Measurements from ENCODE around the gene BSN.

Gene BSN

GRCh38 chr3:49618412-49618811, 64.1 kb downstream of the BSN start:
- DNase-seq (ENCODE audit: insufficient read length, low spot score), result no peak
- no peak for FAIRE-seq
- TF ChIP-seq CTCF (IDR thresholded peaks at IDR 0.05; ENCODE audit: insufficient read depth, missing control alignments), result no peak

- no peak for FAIRE-seq
Observed at GRCh38 chr3:49619649-49620048, 65.4 kb downstream of the BSN start.

GRCh38 chr3:49620728-49621127, 66.5 kb downstream of the BSN start:
- no peak for DNase-seq (ENCODE audit: insufficient read length, low spot score)
- no peak for TF ChIP-seq CTCF (IDR thresholded peaks at IDR 0.05; ENCODE audit: insufficient read depth, missing control alignments)
- no peak for FAIRE-seq

More at GRCh38 chr3:49619649-49620048, 65.4 kb downstream of the BSN start:
- no peak for DNase-seq (ENCODE audit: insufficient read length, low spot score)
- no peak for TF ChIP-seq CTCF (IDR thresholded peaks at IDR 0.05; ENCODE audit: insufficient read depth, missing control alignments)

- DNase-seq (ENCODE audit: insufficient read length, low spot score) (no peak), FAIRE-seq (no peak)
- TF ChIP-seq CTCF (IDR thresholded peaks at IDR 0.05; ENCODE audit: insufficient read depth, missing control alignments), result no peak
Observed at GRCh38 chr3:49623071-49623470, 68.8 kb downstream of the BSN start.

DNA sequence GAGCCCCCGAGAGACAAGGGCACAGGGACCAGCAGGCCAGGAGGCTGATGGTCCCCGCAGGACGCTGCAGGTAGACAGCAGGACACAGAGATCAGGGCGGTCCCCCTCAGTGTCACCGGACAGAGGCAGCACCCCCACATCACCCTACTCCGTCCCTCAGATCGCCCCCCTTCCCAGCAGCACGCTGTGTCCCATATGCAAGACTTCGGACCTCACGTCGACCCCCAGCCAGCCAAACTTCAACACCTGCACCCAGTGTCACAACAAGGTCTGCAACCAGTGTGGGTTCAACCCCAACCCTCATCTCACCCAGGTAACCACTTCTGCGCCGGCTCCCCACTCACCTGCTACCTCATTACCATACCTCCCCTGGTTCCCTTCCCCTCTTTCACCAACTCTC, 70.8 kb downstream of the BSN start:
- no peak for FAIRE-seq
- TF ChIP-seq CTCF (IDR thresholded peaks at IDR 0.05; ENCODE audit: insufficient read depth, missing control alignments), result no peak
- DNase-seq (ENCODE audit: insufficient read length, low spot score), result no peak

GRCh38 chr3:49626101-49626581, 71.9 kb downstream of the BSN start:
- no peak for TF ChIP-seq CTCF (IDR thresholded peaks at IDR 0.05; ENCODE audit: insufficient read depth, missing control alignments)
- DNase-seq (ENCODE audit: insufficient read length, low spot score) (no peak), FAIRE-seq (no peak)

DNA sequence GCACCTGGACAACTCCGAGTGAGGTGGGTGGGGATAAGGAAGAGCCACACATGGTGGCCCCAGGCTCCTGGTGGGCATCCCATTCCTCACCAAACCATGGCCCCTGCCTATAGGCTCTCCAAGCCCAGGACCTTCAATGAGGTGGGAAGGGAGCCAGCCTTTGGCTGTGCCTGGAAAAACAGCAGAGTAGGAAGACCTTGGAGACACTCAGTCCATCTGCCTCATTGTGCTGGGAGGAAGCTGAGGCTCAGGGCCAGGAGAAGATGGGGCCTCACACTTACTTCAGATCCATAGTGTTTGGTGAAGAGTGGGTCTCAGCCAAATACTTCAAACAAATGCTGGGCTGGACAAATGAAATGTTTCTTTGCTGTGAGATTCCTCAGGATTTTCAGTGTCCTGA, 72.5 kb downstream of the BSN start:
- TF ChIP-seq CTCF (IDR thresholded peaks at IDR 0.05; ENCODE audit: insufficient read depth, missing control alignments), result no peak
- no peak for DNase-seq (ENCODE audit: insufficient read length, low spot score)
- FAIRE-seq, result no peak

All from D721Med (cell line).